ENCODE results near the gene RPL10.

RPL10 gene

DNA sequence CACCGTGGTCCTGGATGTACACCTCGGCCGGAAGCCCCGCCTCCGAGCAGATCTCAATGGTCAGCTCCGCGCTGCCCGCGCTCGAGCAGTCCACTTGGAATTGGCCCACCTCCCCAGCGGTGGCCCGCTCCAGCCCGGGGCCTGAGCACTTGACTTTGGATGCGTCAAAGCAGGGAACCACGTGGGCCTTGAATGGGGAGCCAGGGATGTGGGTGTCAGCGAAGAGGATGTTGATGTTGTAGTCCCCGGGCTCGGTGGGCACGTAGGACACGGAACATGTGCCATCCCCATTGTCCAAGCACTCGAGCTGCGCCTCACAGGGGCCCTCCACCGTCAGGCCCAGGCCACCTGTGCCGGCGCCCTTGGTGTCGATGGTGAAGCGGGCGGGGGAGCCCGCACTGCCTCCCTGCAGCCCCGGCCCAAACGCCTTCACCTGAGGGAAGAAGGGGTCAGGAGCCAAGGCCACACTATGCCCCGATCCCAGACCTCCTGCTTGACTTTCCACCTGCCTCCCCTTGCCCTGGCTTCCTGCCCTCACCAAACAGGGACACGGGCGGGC, 37.9 kb upstream of the RPL10 start:
- Histone ChIP-seq H3K9ac (ENCODE audit: low read length) (no peak overlapping the region), H3K4me3 (ENCODE audit: low read depth, low read length, poor library complexity, severe bottlenecking) (no peak overlapping the region), H3K36me3 (ENCODE audit: insufficient read depth, low read length) (peaks cover 31% of the 10 kb centered on the region), H3K79me2 (ENCODE audit: insufficient read depth, low read length) (no peaks in the 10 kb centered on the region), H3K4me2 (ENCODE audit: low read length) (no peak overlapping the region), H3K9me2 (ENCODE audit: low read depth, low read length) (no peaks in the 10 kb centered on the region), H3K27ac (ENCODE audit: low read depth, low read length, poor library complexity, severe bottlenecking) (no peak overlapping the region), H2AFZ (ENCODE audit: low read length) (no peak overlapping the region), H3K4me1 (ENCODE audit: insufficient read depth, low read length, severe bottlenecking) (no peaks in the 10 kb centered on the region), H3K9me3 (ENCODE audit: low read length) (no peaks in the 10 kb centered on the region), H3F3A (ENCODE audit: insufficient read depth, low read length) (no peaks in the 10 kb centered on the region), H4K20me1 (ENCODE audit: insufficient read depth, low read length) (no peaks in the 10 kb centered on the region), H3K27me3 (ENCODE audit: insufficient read depth, low read length) (no peaks in the 10 kb centered on the region)
- TF ChIP-seq, protein P1, sequence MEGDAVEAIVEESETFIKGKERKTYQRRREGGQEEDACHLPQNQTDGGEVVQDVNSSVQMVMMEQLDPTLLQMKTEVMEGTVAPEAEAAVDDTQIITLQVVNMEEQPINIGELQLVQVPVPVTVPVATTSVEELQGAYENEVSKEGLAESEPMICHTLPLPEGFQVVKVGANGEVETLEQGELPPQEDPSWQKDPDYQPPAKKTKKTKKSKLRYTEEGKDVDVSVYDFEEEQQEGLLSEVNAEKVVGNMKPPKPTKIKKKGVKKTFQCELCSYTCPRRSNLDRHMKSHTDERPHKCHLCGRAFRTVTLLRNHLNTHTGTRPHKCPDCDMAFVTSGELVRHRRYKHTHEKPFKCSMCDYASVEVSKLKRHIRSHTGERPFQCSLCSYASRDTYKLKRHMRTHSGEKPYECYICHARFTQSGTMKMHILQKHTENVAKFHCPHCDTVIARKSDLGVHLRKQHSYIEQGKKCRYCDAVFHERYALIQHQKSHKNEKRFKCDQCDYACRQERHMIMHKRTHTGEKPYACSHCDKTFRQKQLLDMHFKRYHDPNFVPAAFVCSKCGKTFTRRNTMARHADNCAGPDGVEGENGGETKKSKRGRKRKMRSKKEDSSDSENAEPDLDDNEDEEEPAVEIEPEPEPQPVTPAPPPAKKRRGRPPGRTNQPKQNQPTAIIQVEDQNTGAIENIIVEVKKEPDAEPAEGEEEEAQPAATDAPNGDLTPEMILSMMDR (IDR thresholded peaks at IDR 0.05; ENCODE audit: low read length), result no peak
- TF ChIP-seq EZH2 (IDR thresholded peaks at IDR 0.05; ENCODE audit: borderline replicate concordance, low read length), result no peak

DNA sequence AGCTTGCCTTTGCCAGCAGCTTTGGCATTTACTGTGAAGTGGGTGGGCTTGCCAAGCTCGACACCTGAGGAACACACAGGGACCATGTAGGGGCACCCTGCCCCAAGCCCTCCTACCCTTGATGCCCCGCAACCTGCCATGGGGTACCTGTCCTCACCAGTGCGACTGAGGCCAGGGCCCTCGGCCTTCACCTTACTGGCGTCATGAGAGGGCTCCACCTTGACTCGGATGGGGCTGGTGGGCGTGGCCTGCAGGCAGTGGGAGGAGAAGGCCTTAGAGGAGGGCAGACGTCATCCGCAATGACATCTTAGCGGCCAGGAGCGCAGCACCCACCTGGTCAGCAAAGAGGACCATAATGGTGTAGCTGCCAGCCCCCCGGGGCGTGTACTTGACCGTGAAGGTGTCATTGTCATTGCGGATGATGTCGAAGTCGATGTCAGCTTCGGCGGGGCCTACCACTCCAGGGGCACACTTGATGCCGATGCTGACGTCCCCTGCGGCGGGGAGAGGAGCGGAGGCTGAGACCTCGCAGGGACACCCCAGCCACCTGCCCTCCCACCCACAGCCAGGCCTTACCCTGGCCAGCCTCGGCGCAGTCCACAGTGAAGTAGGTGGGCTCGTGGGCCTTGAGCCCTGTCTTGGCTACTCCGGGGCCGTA, 36.0 kb upstream of the RPL10 start:
- no peaks in the 10 kb centered on the region for H3K9me2 ChIP-seq (ENCODE audit: low read depth, low read length)
- H4K20me1 ChIP-seq (ENCODE audit: insufficient read depth, low read length), result no peaks in the 10 kb centered on the region
- no peak overlapping the region for H3K9ac ChIP-seq (ENCODE audit: low read length)
- no peaks in the 10 kb centered on the region for H3K9me3 ChIP-seq (ENCODE audit: low read length)
- H3K36me3 ChIP-seq (ENCODE audit: insufficient read depth, low read length), result peaks cover 29% of the 10 kb centered on the region
- TF ChIP-seq EZH2 (IDR thresholded peaks at IDR 0.05; ENCODE audit: borderline replicate concordance, low read length), result no peak
- TF ChIP-seq, protein P1 (IDR thresholded peaks at IDR 0.05; ENCODE audit: low read length), result no peak
- no peak overlapping the region for H2AFZ ChIP-seq (ENCODE audit: low read length)
- H3K4me2 ChIP-seq (ENCODE audit: low read length), result no peak overlapping the region
- no peaks in the 10 kb centered on the region for H3F3A ChIP-seq (ENCODE audit: insufficient read depth, low read length)
- no peaks in the 10 kb centered on the region for H3K79me2 ChIP-seq (ENCODE audit: insufficient read depth, low read length)
- no peaks in the 10 kb centered on the region for H3K27me3 ChIP-seq (ENCODE audit: insufficient read depth, low read length)
- H3K27ac ChIP-seq (ENCODE audit: low read depth, low read length, poor library complexity, severe bottlenecking), result no peak overlapping the region
- no peaks in the 10 kb centered on the region for H3K4me1 ChIP-seq (ENCODE audit: insufficient read depth, low read length, severe bottlenecking)
- no peak overlapping the region for H3K4me3 ChIP-seq (ENCODE audit: low read depth, low read length, poor library complexity, severe bottlenecking)

DNA sequence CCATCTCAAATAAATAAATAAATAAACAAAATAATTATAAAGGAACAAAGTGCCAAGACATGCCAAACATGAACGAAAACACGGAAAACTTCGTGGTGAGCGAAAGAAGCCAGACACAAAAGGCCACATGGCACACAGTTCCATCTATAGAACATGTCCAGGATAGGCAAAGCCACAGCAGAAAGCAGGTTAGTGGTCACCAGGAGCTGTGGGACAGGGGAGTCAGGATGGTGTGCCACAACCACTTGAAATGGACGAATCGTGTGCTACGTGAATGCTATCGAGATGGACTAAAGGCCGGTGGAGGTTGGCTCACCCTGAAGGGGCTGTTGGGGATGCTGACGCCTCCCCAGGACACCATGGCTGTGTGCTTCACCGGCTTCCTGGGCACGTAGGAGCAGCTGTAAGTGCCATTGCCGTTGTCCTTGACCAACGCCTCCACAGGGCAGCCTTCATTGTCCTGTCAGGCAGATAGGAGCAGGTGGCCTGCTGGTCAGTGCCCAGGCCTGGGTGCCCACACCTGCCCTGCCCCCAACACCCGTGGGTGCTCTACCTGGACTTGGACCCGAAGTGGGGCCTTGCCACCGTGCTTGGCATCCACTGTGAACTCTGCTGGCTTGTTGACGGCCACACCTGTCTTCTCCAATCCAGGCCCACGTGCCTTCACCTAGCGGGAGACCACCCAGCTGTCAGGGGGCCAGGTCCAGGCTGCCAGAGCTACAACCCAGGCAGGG, 34.3 kb upstream of the RPL10 start:
- Histone ChIP-seq H3K36me3 (ENCODE audit: insufficient read depth, low read length) (peaks cover 25% of the 10 kb centered on the region), H3K9me2 (ENCODE audit: low read depth, low read length) (no peaks in the 10 kb centered on the region), H3K27me3 (ENCODE audit: insufficient read depth, low read length) (no peaks in the 10 kb centered on the region), H3K79me2 (ENCODE audit: insufficient read depth, low read length) (no peaks in the 10 kb centered on the region), H2AFZ (ENCODE audit: low read length) (no peak overlapping the region), H3K9me3 (ENCODE audit: low read length) (no peaks in the 10 kb centered on the region), H4K20me1 (ENCODE audit: insufficient read depth, low read length) (no peaks in the 10 kb centered on the region), H3K9ac (ENCODE audit: low read length) (no peak overlapping the region), H3F3A (ENCODE audit: insufficient read depth, low read length) (no peaks in the 10 kb centered on the region), H3K4me1 (ENCODE audit: insufficient read depth, low read length, severe bottlenecking) (peaks cover 4% of the 10 kb centered on the region), H3K4me3 (ENCODE audit: low read depth, low read length, poor library complexity, severe bottlenecking) (no peak overlapping the region), H3K4me2 (ENCODE audit: low read length) (no peak overlapping the region), H3K27ac (ENCODE audit: low read depth, low read length, poor library complexity, severe bottlenecking) (no peak overlapping the region)
- no peak for TF ChIP-seq EZH2 (IDR thresholded peaks at IDR 0.05; ENCODE audit: borderline replicate concordance, low read length)
- TF ChIP-seq, protein P1 (IDR thresholded peaks at IDR 0.05; ENCODE audit: low read length), result no peak

Measured in OCI-LY1 (cell line).